Right ventricle myocardium inferior (tissue), 1 donor: ENCODE data around the gene CIPC. TPM values are rescaled to one million over a fixed set of nuclear protein-coding genes. Genes with fewer than 3 reads are reported as not detected.

Experiments
- ATAC-seq: fragments of 200-7000 bp; cut with Tn5 transposase; one replicate; pipeline ENCODE4 v1.9.1; 2020; ENCODE audit warnings: mild to moderate bottlenecking, moderate library complexity
- DNase-seq: peaks from one replicate; pipeline ENCODE4 v3.0.0; 2021; ENCODE audit errors: missing footprints
- intact Hi-C: fragments of 100-400 bp; cut with DNase I; formaldehyde crosslinking; loops from one replicate; pipeline ENCODE4 v1.11.0; 2022
- total RNA-seq: library from RNA; stranded (reverse); fragmentation: NEBNext Ultra II Directional; extraction: Animal tissue kit (Norgen Biotek cat#: 25700); gene quantifications from one replicate; pipeline ENCODE4 v1.2.1, GENCODE V29; 2021
- donor health status: DM: no; HTN: yes; CAD: no; lungs with severe emphysema.

Gene CIPC
- total RNA-seq, 1 donor from 2014 or later = 72.7 TPM

DNA sequence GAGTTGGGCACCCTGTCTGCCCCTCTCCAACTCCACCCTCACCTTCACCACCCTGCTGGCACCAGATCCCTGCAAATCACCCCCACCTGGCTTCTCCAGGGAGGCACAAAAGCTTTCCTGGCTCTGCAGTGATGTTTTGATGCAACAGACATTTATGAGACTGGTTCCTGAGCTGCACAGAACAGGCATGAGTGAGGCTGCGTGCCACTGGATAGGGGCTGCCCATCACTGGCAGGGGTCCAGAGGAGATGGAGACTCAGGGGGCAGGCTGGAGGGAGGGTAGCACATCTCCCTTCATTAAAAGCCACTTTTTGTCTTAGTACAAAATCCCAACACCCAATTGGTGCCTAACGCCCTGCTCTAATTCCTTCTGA is 60.8 kb downstream of the CIPC start:
- DNase-seq (no peak), ATAC-seq (no peak)
- intact Hi-C loops = no loop called here

DNA sequence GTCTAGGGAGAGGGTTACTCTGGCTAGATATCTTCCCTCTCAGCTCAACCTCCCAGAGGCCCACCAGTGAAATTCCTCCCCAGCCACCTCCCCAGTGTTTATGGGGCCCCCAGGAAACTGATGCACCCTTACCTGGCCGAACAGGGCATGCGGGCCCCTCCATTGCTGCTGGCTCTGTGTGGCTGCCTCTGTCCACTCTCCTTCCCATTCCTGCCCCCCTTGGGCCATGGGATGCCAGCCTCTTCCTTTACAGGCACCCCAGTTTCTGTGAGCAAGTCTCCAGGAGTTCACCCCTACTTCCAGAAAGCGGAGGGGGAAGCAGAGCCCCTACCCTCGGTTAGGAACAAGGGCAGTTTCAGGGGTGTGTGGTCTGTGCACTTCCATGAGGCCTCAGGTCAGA is 63.0 kb downstream of the CIPC start:
- intact Hi-C loops = no loop called here
- DNase-seq (no peak), ATAC-seq (no peak)

Other genes with a start within 250 kb of the CIPC start
- gene IRF2BPL, start 69.5 kb upstream of the CIPC start, total RNA-seq = 41.1 TPM
- gene ZDHHC22, start 43.5 kb downstream of the CIPC start, total RNA-seq = not detected
- 2.7 TPM for gene TMEM63C, start 83.5 kb downstream of the CIPC start, total RNA-seq
- gene NGB, start 172.9 kb downstream of the CIPC start, total RNA-seq = not detected
- 14.7 TPM for gene POMT2, start 222.6 kb downstream of the CIPC start, total RNA-seq
- gene GSTZ1, start 222.8 kb downstream of the CIPC start, total RNA-seq = 16.8 TPM